Activated CD8-positive, alpha-beta T cell treated with anti-CD3 and anti-CD28 coated beads for 36 hours (primary cell): ENCODE data around the gene GAPT. TPM values are rescaled to one million over a fixed set of nuclear protein-coding genes. Genes with fewer than 3 reads are reported as not detected.

Experiments used
- ATAC-seq: fragments of 200-7000 bp; cut with Tn5 transposase; one replicate; pipeline ENCODE4 v1.10.0; 2021; ENCODE audit warnings: mild to moderate bottlenecking, moderate library complexity
- CTCF ChIA-PET: fragments of 350-600 bp; sonication (Branson Sonifier 250); formaldehyde crosslinking; loops from one replicate; lab custom pipeline; 2021; ENCODE audit warnings: antibody characterized with exemption; lab: Charles Lee
- POLR2A ChIA-PET: fragments of 350-600 bp; sonication (Branson Sonifier 250); formaldehyde crosslinking; loops from one replicate; lab custom pipeline; 2021; ENCODE audit warnings: antibody characterized with exemption; lab: Charles Lee
- DNase-seq: peaks from one replicate; pipeline ENCODE4 v3.0.0-alpha.2; 2020
- H3K27ac Mint-ChIP-seq: one replicate; pipeline ENCODE4 v1.8.0; 2021; ENCODE audit warnings: mild to moderate bottlenecking, mixed read lengths
- H3K27me3 Mint-ChIP-seq: one replicate; pipeline ENCODE4 v1.8.0; 2021; ENCODE audit warnings: mixed read lengths
- H3K36me3 Mint-ChIP-seq: one replicate; pipeline ENCODE4 v1.8.0; 2021; ENCODE audit warnings: low read depth, mixed read lengths
- H3K4me1 Mint-ChIP-seq: one replicate; pipeline ENCODE4 v1.8.0; 2021; ENCODE audit warnings: low read depth, mixed read lengths
- H3K4me3 Mint-ChIP-seq: one replicate; pipeline ENCODE4 v1.8.0; 2021; ENCODE audit warnings: mild to moderate bottlenecking, moderate library complexity, mixed read lengths
- H3K9me3 Mint-ChIP-seq: one replicate; pipeline ENCODE4 v1.8.0; 2021; ENCODE audit warnings: mixed read lengths
- intact Hi-C: fragments of 100-400 bp; cut with micrococcal nuclease; formaldehyde crosslinking; loops from one replicate; pipeline ENCODE4 v1.10.0; 2022
- total RNA-seq, 2 experiments: library from RNA; stranded (reverse); gene quantifications; one replicate each; pipeline ENCODE4 v1.2.3, GENCODE V29; 2021
- TF ChIP-seq, protein P1 (sequence below): fragments of 200-600 bp; IDR thresholded peaks from one replicate; pipeline ENCODE4 v1.8.0; 2022; ENCODE audit warnings: antibody characterized with exemption, mild to moderate bottlenecking

GAPT gene
- total RNA-seq, 2 experiments from 2014 or later: not detected

DNA sequence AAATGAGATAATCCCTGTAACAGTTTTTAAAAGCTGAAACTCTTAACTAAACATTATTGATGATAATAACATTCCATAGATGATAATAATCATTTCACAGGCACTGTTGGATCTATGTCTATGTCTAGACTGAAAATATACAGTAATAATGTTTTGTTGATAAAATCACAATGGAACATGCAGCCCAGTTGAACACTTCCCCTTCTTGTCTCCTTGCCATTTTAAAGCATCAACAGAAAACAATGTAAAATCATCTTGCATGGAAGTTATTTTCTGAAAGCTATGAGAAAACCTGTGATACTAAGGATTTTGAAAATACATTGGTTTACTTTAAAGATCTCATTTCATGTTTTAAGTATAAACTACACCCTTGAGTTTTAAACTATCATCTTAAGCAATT, 1.9 kb downstream of the GAPT start:
- ChIA-PET POLR2A (no interaction called here), CTCF (no interaction called here)
- ATAC-seq (no peak), DNase-seq (no peak)
- Mint-ChIP-seq H3K27me3 (peaks cover 8% of the 10 kb centered on the region), H3K4me1 (peaks cover 3% of the 10 kb centered on the region), H3K27ac (no peak overlapping the region), H3K4me3 (no peak overlapping the region), H3K9me3 (no peaks in the 10 kb centered on the region), H3K36me3 (no peaks in the 10 kb centered on the region)
- TF ChIP-seq, protein P1, sequence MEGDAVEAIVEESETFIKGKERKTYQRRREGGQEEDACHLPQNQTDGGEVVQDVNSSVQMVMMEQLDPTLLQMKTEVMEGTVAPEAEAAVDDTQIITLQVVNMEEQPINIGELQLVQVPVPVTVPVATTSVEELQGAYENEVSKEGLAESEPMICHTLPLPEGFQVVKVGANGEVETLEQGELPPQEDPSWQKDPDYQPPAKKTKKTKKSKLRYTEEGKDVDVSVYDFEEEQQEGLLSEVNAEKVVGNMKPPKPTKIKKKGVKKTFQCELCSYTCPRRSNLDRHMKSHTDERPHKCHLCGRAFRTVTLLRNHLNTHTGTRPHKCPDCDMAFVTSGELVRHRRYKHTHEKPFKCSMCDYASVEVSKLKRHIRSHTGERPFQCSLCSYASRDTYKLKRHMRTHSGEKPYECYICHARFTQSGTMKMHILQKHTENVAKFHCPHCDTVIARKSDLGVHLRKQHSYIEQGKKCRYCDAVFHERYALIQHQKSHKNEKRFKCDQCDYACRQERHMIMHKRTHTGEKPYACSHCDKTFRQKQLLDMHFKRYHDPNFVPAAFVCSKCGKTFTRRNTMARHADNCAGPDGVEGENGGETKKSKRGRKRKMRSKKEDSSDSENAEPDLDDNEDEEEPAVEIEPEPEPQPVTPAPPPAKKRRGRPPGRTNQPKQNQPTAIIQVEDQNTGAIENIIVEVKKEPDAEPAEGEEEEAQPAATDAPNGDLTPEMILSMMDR: no peak
- intact Hi-C loops: loop anchor here (10.0 kb wide), 1 partner anchor 362 kb away; no protein-coding TSS in a partner anchor

DNA sequence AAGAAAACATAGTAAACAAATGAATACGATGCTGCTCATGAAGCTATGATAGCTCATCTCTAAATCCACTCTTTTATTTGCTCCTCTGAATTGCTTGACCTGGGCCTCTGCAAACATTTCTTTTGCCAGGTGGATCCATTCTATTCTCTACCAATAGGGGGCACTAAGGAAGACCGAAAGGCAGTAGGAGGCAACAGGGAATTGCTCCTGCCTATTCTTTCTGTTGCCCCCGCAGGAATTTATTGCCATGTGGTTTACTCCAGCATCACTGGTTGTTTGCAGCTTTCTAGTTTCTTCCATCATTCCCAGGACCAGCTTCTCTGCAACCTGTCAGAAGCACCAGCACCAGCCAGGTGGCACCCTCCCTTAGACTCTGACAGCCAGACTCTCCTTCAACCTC, 5.3 kb downstream of the GAPT start:
- no peak for DNase-seq
- ChIA-PET CTCF (interaction anchor here (2.0 to 2.1 kb wide), 2 partner anchors 10 to 353 kb away, joined by 4 to 10 read pairs; no protein-coding TSS in a partner anchor), POLR2A (interaction anchor here (0.9 kb wide), 1 partner anchor 199 kb away, joined by 3 read pairs; no protein-coding TSS in a partner anchor)
- no peaks in the 10 kb centered on the region for H3K27me3 Mint-ChIP-seq
- H3K9me3 Mint-ChIP-seq: no peaks in the 10 kb centered on the region
- H3K4me1 Mint-ChIP-seq: peaks cover 5% of the 10 kb centered on the region
- no peak overlapping the region for H3K27ac Mint-ChIP-seq
- no peak for ATAC-seq
- intact Hi-C loops: loop anchor here (10.0 kb wide), 1 partner anchor 358 kb away; no protein-coding TSS in a partner anchor
- H3K36me3 Mint-ChIP-seq: no peaks in the 10 kb centered on the region
- TF ChIP-seq, protein P1: peak; percentile 30
- no peak overlapping the region for H3K4me3 Mint-ChIP-seq

DNA sequence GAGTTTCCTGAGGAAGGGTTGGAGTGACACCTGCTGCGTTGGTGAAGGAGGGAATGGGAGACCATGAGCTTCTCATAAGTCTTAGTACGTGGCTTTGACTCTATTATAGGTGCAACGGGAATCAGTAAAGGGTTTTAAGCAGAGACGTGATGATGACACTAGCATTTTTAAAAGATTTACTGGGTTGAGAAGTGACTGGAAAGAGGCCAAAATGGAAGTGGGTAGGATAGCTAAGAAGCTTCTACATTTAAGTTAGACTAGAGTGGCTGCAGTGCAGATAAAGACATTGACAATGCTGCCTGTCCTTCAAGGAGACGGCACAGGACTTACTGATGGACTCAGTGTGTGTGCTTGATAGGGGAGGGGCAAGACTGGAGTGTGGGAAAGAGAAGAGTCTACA, 6.2 kb downstream of the GAPT start:
- Mint-ChIP-seq H3K4me3 (no peak overlapping the region), H3K9me3 (no peaks in the 10 kb centered on the region), H3K27me3 (no peaks in the 10 kb centered on the region), H3K36me3 (no peaks in the 10 kb centered on the region), H3K4me1 (peaks cover 5% of the 10 kb centered on the region), H3K27ac (no peak overlapping the region)
- TF ChIP-seq, protein P1: no peak
- DNase-seq (no peak), ATAC-seq (no peak)
- POLR2A ChIA-PET: interaction anchor here (0.9 kb wide), 1 partner anchor 200 kb away, joined by 3 read pairs; no protein-coding TSS in a partner anchor
- intact Hi-C loops: loop anchor here (10.0 kb wide), 1 partner anchor 357 kb away; no protein-coding TSS in a partner anchor
- CTCF ChIA-PET: interaction anchor here (2.0 to 2.1 kb wide), 2 partner anchors 10 to 352 kb away, joined by 4 to 10 read pairs; no protein-coding TSS in a partner anchor

DNA sequence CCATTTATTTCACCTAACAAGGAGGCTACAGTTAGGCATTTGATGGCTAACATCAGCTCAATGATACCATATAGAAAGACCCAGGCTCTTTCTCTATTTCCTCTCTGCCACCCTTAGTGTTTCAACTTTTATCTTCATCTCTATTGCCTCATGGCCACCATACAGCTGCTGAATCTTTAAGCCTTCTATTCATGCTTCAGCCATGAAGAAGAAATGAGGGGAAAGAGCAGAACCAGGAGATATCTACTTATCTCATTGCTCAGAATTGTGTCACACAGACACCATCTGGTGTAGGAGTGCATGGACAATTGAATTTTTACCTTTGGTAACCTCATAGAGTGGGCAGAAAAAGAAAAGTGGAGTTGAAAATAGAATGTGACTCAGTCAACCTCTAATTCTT, 6.7 kb downstream of the GAPT start:
- ChIA-PET POLR2A (no interaction called here), CTCF (interaction anchor here (0.6 to 2.1 kb wide), 2 partner anchors 352 to 719 kb away, joined by 3 to 10 read pairs; no protein-coding TSS in a partner anchor)
- H3K27me3 Mint-ChIP-seq: no peaks in the 10 kb centered on the region
- TF ChIP-seq, protein P1: no peak
- H3K27ac Mint-ChIP-seq: no peak overlapping the region
- DNase-seq (no peak), ATAC-seq (no peak)
- peaks cover 5% of the 10 kb centered on the region for H3K4me1 Mint-ChIP-seq
- H3K36me3 Mint-ChIP-seq: no peaks in the 10 kb centered on the region
- no peaks in the 10 kb centered on the region for H3K9me3 Mint-ChIP-seq
- intact Hi-C loops: loop anchor here (10.0 kb wide), 1 partner anchor 357 kb away; no protein-coding TSS in a partner anchor
- H3K4me3 Mint-ChIP-seq: no peak overlapping the region

DNA sequence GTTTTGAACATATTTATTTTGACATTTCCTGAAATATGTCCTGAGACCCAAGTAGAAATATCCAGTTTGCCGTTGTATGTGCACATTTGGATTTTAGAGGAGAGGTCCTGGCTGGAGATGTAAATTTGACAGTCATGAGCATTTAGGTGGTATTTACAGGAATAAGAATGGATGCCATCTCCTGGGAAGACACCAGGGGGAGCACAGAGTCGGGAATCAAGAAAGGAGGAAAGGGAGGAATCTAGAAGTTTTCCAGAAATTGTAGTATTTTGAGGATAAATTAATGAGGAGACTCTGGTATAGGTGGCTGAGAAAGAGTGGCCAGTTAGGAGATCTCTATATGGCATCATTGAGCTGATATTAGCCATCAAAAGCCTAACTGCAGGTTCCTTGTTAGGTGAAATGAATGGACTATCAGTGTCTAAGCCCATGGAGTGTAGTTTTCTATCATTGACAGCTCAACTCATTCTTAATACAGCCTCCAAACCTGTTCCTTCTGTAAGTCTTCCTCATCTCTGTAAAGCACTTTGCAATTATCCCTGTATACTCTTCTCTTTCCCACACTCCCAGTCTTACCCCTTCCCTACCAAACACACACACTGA, 7.2 kb downstream of the GAPT start:
- ATAC-seq: no peak
- Mint-ChIP-seq H3K27me3 (no peaks in the 10 kb centered on the region), H3K4me1 (peaks cover 5% of the 10 kb centered on the region), H3K9me3 (no peaks in the 10 kb centered on the region), H3K27ac (no peak overlapping the region), H3K36me3 (no peaks in the 10 kb centered on the region), H3K4me3 (no peak overlapping the region)
- DNase-seq: no peak
- intact Hi-C loops: loop anchor here (10.0 kb wide), 1 partner anchor 356 kb away; no protein-coding TSS in a partner anchor
- TF ChIP-seq, protein P1: no peak
- ChIA-PET CTCF (interaction anchor here (0.6 to 1.0 kb wide), 3 partner anchors 9 to 720 kb away, joined by 3 to 4 read pairs (median 3); no protein-coding TSS in a partner anchor), POLR2A (no interaction called here)
